NCI-H2171 treated with DMSO at 0.1 percent for 48 hours (cell line): ENCODE data around the gene CPT1B.
"Not testable (repeated sequence)": the region's sequence is repeated elsewhere in the genome, so short reads cannot be mapped to it uniquely, and the experiment has no call there.

Experiments
- DNase-seq: peaks from one replicate; lab custom pipeline; 2025; lab: John Stamatoyannopoulos, UW

CPT1B gene

DNA sequence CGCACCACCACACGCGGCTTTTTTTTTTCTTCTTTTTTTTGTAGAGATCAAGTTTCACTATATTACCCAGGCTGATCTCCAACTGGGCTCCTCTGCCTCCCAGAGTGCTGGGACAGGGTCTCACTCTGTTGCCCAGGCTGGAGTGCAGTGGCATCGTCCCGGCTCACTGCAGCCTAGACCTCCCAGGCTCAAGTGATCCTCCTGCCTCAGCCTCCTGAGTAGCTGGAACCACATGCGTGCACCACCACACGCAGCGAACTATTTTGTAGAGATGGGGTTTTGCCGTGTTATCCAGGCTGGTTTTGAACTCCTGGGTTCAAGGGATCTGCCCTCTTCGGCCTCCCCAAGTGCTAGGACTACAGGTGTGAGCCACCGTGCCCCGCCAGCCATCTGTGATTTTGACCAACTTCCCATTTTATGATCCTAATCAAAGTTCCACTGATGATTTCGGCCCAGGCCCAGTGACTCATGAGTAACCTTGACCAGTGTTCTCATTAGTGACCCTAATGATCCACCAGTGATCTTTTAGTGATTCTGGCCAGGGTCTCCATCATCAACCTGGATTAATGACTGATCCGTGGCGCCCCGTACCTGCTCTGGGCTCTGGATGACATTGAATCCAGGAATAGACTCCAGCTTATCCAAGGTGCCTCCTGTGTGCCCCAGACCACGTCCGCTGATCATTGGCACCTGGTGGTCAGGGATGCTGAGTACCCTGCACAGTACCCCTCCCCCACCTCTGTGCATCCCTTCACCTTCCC lies 50.1 kb downstream of the CPT1B start:
- no peak for DNase-seq

DNA sequence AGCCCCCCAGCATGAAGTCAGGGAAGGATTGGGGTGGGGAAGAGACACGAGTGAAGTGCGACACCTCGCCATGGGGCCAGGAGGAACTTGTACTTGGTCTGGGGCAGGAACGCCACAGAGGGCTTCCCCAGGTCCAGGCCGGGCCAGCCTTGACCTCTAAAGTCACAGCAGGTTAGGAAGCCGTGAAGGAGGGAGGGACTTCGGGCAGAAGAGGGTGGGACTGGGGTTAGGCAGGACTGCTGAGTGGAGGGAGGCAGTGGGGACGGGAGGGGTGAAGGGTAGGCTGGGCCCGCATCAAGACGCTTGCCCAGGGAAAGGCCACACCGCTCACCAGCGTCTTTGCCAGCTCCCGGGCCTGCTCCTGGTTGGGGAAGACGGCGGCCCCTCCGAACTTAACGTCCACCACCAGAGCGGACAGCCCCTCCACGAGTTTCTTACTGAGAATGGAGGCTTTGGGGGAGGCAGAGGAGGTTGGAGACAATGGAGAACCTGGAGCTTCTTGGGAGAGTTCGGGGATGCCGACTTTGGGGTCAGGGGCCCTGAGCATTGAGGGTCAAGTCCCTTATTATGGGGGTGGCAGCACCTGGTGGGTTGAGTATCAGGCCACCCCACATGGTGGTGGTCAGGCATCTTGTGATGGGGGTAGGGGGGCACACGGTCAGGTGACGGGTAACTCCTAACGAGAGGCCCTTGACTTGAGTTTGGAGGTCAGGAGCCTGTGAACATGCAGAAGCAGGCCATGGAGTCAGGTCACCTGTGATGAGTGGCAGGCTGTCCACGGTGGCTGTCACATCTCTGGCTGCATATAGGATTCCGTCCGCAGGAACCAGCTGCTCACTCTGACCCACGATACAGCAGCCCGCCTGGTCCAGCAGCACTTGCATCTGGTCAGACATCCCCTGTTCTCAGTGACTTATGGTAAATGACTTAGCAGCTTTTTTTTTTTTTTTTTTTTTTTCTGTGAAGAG lies 51.1 kb downstream of the CPT1B start:
- DNase-seq = no peak

DNA sequence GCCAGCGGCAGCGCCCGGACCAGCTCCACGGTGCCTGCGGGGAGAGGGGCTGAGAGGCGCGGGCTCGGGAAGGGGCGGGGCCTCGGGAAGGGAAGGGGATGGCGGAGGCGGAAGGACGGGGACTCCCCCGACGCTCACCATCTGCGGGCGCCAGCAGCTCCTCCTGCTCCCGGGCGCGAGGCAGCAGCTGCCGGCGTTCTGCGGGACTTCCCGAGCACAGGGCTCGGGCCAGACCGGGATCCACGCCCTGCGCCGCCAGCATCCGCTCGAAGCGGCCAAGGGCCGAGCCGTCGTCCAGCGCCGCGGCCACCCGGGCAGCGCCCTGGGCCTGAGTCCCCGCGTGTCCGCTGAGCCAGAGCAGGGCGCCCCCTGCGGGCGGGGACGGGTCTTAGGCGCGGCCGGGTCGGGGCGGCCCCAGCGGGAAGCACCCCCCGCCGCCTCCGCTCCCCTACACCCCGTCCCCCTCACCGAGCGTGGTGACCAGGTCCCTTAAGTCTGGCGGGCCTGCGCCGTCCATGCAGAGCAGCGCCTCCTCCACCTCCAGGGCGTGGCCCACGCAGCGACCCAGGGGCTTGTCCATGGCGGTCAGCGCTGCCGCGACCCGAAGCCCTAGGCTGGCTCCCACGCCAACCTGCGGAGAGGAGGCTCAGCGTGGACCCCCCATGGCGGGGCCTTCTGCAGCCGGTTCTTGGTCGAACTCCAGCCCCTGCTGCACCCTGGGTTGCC lies 52.0 kb downstream of the CPT1B start:
- peak; percentile 86 for DNase-seq

DNA sequence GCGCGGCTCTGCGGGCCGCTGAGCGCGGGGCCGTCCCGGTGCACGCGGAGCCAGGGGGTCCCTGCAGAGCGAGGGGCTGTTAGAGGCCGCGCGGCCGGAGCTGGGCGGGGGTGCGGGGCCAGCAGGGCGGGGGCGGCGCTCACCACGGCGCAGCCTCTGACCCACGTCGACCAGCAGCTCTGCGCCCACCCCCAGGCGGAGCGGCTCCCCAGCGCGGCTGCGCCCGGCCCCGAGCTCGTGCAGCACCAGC lies 52.4 kb downstream of the CPT1B start:
- DNase-seq = no peak

DNA sequence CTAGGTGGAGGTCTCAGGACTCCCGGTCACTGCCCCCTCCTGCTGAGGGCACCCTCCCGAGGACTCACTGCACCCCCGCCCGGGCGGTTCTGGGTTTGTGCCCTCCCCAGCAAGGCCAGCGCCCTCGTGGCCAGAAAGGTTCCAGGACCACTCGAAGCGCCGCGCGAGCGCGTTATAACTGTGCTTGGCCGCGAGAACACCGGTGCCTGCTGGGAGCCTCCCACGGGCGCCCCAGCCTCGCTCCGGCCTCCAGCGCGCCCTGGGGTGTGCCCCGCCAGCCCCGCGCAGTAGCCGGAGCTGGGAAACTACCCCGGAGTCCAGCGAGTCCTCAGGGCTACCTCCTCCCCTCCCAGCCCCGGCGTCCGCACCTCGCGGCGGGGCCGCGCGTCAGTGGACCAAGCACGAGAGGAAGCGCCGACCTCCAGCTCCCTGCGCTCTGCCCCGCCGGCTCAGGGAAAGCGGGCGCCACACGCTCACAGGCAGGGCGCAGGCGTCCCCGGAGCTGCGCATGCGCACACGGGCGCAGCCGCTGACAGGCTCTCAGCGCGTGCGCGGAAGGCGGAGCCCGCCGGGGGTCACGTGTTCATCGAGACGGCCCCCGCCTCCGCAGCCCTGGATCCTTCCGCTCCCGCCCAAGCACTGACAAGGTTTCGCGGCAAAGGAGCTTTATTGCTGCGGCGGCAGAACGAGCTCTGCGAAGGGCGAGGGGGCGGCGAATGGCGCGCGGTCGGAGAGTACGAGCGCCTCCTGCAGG lies 52.9 kb downstream of the CPT1B start, which contains the start of gene SCO2:
TSS of gene SCO2 (minus strand) at position 495 of the 754 bp plus-strand sequence. CDS start 1,187 bp downstream, outside the sequence.
- peak; percentile 96 for DNase-seq

DNA sequence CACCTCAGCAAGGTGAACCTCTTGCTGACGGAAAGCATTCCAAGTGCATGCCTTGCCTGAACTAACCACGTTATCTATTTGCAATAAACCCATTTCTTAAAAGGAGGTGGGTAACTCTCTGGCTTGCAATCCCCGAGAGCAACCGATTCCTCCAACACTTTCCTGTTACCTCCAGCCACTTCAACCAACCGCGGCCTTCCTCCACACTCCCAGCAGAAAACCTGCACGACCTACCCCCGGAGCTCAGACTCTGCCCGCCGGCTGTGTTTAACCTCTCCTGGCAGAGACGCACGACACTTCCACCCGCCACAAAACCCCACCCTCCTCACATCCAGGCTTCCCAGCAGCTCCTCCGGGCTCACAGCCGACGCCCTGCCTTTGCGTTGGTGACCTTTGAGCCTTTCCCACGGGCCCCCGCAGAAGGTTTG lies 53.5 kb downstream of the CPT1B start:
- peak; percentile 59 for DNase-seq

DNA sequence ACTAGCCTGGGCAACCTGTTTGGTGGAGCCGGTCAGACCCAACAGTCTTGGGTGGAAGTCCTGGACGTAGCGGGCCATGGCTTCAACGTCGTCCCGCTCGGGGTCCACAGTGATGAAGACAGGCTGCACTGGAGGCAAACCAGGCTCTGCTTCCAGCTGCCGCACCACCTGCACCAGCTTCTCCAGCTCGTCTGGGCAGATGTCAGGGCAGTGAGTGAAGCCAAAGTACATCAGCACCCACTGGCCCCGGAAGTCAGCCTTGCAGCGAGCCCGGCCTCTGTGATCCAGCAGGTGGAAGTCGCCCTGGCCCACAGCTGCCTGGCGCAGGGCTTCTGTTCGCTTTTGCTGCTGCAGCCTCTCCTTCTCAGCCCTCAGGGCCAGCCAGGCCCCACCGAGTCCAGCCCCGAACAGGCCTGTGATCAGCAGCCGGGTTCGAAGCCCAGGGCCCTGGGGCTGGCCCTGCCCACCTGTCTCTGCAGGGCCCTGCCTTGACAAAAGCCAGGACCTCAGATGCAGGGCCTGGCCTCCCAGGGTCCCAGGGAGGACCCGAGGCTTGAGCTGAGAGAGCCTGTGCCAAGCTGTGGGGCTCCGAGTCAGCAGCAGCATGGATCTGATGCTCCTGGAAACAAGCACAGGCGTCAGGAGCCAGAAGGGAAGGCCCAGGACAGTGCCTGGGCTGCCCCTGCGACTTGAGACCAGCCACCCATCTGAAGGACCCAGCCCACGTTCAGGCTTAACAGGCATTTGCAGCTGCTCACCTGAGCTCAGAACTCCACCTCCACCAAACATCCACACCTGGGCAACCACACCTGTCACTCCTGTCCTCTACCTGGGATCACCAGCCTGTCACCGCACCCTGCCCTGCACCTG lies 54.2 kb downstream of the CPT1B start:
- peak; percentile 54 for DNase-seq

DNA sequence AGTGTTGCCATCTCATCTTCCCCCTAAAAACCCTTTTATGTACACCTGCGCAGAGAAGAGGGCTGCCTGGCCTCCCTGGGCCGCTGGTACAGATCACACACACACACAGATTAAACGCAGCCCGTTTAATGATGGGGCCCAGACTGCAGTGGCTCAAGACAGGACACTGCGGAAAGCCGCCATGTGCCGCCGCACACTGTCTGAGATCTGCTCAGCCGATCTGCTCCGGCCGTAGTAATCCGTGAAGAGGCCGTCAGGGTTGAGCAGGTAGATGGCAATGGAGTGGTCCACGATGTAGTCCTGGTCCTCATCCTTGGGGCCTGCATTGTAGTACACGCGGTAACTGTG lies 54.8 kb downstream of the CPT1B start:
- DNase-seq = no peak

DNA sequence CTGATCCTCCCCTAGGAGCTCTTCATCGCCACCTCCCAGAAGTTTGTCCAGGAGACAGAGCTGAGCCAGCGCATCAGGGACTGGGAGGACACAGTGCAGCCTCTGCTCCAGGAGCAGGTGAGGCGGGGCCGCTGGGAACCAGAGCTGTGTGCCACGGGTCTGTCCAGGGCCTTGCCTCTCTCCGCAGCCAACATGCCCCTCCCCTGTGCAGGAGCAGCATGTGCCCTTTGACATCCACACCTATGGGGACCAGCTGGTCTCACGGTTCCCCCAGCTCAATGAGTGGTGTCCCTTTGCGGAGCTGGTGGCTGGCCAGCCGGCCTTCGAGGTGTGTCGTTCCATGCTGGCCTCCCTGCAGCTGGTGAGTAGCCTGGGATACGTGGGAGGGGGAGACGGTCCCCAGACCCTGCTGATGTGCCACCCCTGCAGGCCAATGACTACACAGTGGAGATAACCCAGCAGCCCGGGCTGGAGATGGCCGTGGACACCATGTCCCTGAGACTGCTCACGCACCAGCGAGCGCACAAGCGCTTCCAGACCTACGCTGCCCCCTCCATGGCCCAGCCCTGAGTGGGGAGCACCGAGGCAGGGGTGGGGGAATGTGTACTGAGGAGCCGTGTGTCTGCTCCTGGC lies 55.3 kb downstream of the CPT1B start:
- DNase-seq = no peak

DNA sequence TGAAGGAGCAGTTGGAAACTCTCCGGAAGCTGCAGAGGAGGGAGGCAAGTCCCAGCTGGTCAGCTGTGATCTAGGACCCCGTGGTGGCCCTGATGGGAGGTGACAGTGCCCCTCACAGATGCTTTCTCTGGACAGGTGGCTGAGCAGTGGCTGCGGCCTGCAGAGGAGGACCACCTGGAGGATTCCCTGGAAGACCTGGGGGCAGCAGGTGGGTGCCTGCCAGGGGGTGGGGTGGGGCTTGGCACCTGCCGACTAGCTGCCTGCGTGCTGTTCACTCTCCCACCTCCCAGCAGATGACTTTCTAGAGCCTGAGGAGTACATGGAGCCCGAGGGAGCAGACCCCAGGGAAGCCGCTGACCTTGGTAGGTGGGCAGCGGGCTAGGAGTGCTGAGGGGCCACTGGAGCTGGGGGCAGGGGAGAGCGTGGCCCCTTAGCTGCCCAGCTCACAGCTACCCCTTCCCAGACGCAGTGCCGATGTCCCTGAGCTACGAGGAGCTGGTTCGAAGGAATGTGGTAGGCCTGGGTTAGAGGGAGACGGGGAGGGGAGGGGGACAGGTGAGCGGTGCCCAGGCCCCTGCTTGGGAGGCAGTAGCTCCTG lies 55.9 kb downstream of the CPT1B start:
- no peak for DNase-seq

DNA sequence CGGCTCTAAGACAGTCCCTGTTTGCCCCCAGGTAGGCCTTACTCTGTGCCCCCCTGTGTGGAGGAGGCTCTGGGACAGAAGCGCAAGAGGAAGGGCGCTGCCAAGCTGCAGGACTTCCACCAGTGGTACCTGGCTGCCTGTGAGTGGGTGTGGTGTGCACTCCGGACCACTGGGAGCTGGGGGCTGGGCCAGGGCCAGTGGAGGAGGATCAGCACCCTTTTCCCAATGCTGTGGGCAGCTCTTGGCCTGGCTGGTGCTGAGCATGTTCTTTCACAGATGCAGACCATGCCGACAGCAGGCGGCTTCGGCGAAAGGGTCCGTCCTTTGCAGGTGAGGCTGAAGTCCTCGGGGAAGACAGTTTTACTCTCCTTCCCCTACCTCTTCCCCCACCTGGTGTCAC lies 56.5 kb downstream of the CPT1B start:
- DNase-seq = no peak

DNA sequence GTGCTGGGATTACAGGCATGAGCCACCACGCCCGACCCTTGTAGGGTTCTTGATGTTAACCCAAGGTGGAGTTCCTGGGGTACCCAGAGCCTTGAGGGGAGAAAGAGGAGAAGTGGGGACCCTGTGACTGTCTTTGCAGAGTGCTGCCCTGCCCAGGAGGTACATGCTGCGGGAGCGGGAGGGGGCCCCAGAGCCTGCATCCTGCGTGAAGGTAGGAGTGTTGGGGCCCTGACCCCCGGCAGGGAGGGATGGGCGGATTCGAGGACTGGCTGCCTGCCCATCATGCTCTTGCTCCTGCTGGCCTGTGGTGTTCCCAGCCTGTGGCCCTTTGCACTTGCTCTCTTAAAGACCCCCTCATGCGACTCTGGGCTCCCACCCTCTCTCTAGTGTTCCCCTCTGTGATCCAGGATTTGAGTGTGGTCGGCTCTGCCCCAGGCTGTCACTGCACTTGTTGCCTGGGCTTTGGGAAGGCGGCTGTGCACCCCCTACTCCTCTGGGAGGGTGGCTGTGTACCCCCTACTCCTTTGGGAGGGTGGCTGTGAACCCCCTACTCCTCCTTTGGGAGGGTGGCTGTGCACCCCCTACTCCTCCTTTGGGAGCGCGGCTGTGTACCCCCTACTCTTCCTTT lies 57.3 kb downstream of the CPT1B start:
- DNase-seq = no peak

DNA sequence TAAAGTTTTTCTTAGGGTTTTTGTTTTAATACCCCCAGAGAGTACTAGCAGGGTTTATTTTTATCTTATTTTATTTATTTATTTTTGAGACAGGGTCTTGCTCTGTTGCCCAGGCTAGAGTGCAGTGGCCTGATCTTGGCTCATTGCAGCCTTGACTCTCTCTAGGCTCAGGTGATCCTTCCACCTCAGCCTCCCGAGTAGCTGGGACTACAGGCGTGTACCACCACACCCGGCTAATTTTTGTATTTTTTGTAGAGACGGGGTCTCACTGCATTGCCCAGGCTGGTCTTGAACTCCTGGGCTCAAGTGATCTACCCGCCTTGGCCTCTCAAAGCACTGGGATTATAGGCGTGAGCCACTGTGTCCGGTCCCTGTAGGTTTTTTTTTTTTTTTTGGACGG lies 58.0 kb downstream of the CPT1B start:
- not testable (repeated sequence) for DNase-seq

DNA sequence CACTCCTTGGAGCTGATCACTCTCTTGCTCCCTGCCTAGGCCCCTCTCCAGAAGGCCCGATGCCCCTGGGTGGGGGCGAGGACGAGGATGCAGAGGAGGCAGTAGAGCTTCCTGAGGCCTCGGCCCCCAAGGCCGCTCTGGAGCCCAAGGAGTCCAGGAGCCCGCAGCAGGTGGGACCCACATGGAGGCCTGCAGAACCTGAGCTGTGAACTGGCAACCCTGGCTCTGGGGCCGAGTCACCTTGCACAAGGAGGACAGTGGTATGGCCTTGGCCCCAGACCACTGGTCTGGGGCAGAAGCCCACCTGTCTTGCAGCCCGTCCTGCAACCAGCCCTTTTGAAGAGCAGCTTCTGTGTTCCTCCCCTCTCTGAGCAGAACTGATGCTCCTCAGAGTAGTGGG lies 59.1 kb downstream of the CPT1B start:
- DNase-seq = no peak
